ENCODE results near the gene C2CD2. TPM values are rescaled to one million over a fixed set of nuclear protein-coding genes. Genes with fewer than 3 reads are reported as not detected.

C2CD2 gene
- total and polyA plus RNA-seq, 2 of the 8 experiments (the other 6 are each of a cell fraction or from before 2014, with no cell fraction given) = 10.4 to 13.0 TPM

GRCh38 chr21:41919666-41920398 is 34.0 kb downstream of the C2CD2 start (continued):
- TF ChIP-seq HDAC6 (IDR thresholded peaks at IDR 0.05; ENCODE audit: low read depth, low read length) (no peak), USF2 (IDR thresholded peaks at IDR 0.05; ENCODE audit: low read length) (no peak), TCF12 (IDR thresholded peaks at IDR 0.05; ENCODE audit: low read depth, low read length) (no peak), CHD1 (IDR thresholded peaks at IDR 0.05; ENCODE audit: low read depth, low read length) (no peak), TEAD4 (IDR thresholded peaks at IDR 0.05; ENCODE audit: low read depth, low read length) (no peak), TAF7 (optimal IDR thresholded peaks at IDR 0.05; ENCODE audit: borderline replicate concordance, low read depth, low read length) (no peak)
